Muscle layer of colon (tissue), 2 donors: Measurements from ENCODE around the gene WWOX.

Source experiments
- H3K27ac ChIP-seq: one replicate; pipeline ENCODE4 v1.7.0; 2013; ENCODE audit warnings: low read depth, mild to moderate bottlenecking, low read length, moderate library complexity
- H3K27me3 ChIP-seq, 2 donors: one replicate each; pipeline ENCODE4 v1.7.0; 2013; ENCODE audit warnings: low read length in 2 of 2, mild to moderate bottlenecking in 2 of 2; ENCODE audit not compliant: insufficient read depth in 2 of 2, control insufficient read depth in 1 of 2
- H3K36me3 ChIP-seq: one replicate; pipeline ENCODE4 v1.7.0; 2013; ENCODE audit warnings: mild to moderate bottlenecking, low read length; ENCODE audit not compliant: insufficient read depth
- H3K4me1 ChIP-seq: one replicate; pipeline ENCODE4 v1.7.0; 2013; ENCODE audit warnings: mild to moderate bottlenecking, low read length; ENCODE audit not compliant: insufficient read depth
- H3K4me3 ChIP-seq, 2 donors: one replicate each; pipeline ENCODE4 v1.7.0; 2013; ENCODE audit warnings: low read length in 2 of 2, low read depth in 1 of 2, mild to moderate bottlenecking in 1 of 2, moderate library complexity in 1 of 2
- H3K9ac ChIP-seq: one replicate; pipeline ENCODE4 v1.7.0; 2013; ENCODE audit warnings: low read length
- H3K9me3 ChIP-seq: one replicate; pipeline ENCODE4 v1.7.0; 2013; ENCODE audit warnings: mild to moderate bottlenecking, low read length
- donor health status: abdominal sarcoma.
- donor health status: Adenocarcinoma of cecum.

Gene WWOX

GRCh38 chr16:78091419-78091818 lies 8.0 kb upstream of the WWOX start:
- Histone ChIP-seq H3K9ac (no peak overlapping the region), H3K36me3 (no peaks in the 10 kb centered on the region), H3K27ac (no peak overlapping the region), H3K27me3 (peaks cover 0 to 5% of the 10 kb centered on the region in 2 donors), H3K4me1 (no peaks in the 10 kb centered on the region), H3K9me3 (no peaks in the 10 kb centered on the region), H3K4me3 (no peak overlapping the region)

GRCh38 chr16:78092758-78093157 lies 6.7 kb upstream of the WWOX start:
- peaks cover 0 to 5% of the 10 kb centered on the region in 2 donors for H3K27me3 ChIP-seq
- H3K27ac ChIP-seq, result no peak overlapping the region
- H3K4me1 ChIP-seq, result no peaks in the 10 kb centered on the region
- H3K9ac ChIP-seq, result no peak overlapping the region
- H3K36me3 ChIP-seq, result no peaks in the 10 kb centered on the region
- H3K9me3 ChIP-seq, result no peaks in the 10 kb centered on the region
- H3K4me3 ChIP-seq, result no peak overlapping the region

GRCh38 chr16:78094166-78094565 lies 5.3 kb upstream of the WWOX start:
- no peak overlapping the region for H3K27ac ChIP-seq
- H3K27me3 ChIP-seq, result peaks cover 0 to 5% of the 10 kb centered on the region in 2 donors
- H3K36me3 ChIP-seq, result no peaks in the 10 kb centered on the region
- H3K9me3 ChIP-seq, result no peaks in the 10 kb centered on the region
- no peak overlapping the region for H3K4me3 ChIP-seq
- H3K9ac ChIP-seq, result no peak overlapping the region
- H3K4me1 ChIP-seq, result no peaks in the 10 kb centered on the region

GRCh38 chr16:78094998-78095397 lies 4.5 kb upstream of the WWOX start:
- peaks cover 0 to 5% of the 10 kb centered on the region in 2 donors for H3K27me3 ChIP-seq
- H3K36me3 ChIP-seq, result no peaks in the 10 kb centered on the region
- H3K4me3 ChIP-seq, result no peak overlapping the region
- H3K9ac ChIP-seq, result no peak overlapping the region
- H3K4me1 ChIP-seq, result peaks cover under 1% of the 10 kb centered on the region
- no peaks in the 10 kb centered on the region for H3K9me3 ChIP-seq
- no peak overlapping the region for H3K27ac ChIP-seq

GRCh38 chr16:78096386-78096785 lies 3.1 kb upstream of the WWOX start:
- H3K4me3 ChIP-seq, result no peak overlapping the region
- H3K9me3 ChIP-seq, result no peaks in the 10 kb centered on the region
- no peak overlapping the region for H3K27ac ChIP-seq
- H3K36me3 ChIP-seq, result no peaks in the 10 kb centered on the region
- peaks cover 6% of the 10 kb centered on the region for H3K4me1 ChIP-seq
- H3K27me3 ChIP-seq, result peaks cover 0 to 5% of the 10 kb centered on the region in 2 donors
- no peak overlapping the region for H3K9ac ChIP-seq

- no peak overlapping the region for H3K27ac ChIP-seq
- no peaks in the 10 kb centered on the region for H3K9me3 ChIP-seq
- peaks cover 6% of the 10 kb centered on the region for H3K4me1 ChIP-seq
- H3K4me3 ChIP-seq, result no peak overlapping the region
- H3K27me3 ChIP-seq, result no peaks in the 10 kb centered on the region
- H3K9ac ChIP-seq, result no peak overlapping the region
- H3K36me3 ChIP-seq, result no peaks in the 10 kb centered on the region
These were observed 1.9 kb upstream of the WWOX start for GRCh38 chr16:78097548-78097947.

GRCh38 chr16:78098087-78098486 lies 1.4 kb upstream of the WWOX start:
- H3K27ac ChIP-seq, result no peak overlapping the region
- peaks cover 6% of the 10 kb centered on the region for H3K4me1 ChIP-seq

GRCh38 chr16:78098595-78099270 lies 721 bp upstream of the WWOX start:
- no peak overlapping the region for H3K9ac ChIP-seq
- H3K36me3 ChIP-seq, result no peaks in the 10 kb centered on the region
- peak overlapping the region; percentile 1 for H3K27ac ChIP-seq
- no peaks in the 10 kb centered on the region for H3K27me3 ChIP-seq
- H3K4me1 ChIP-seq, result peaks cover 6% of the 10 kb centered on the region
- peak overlapping the region; percentile 91 to 96 for H3K4me3 ChIP-seq
- H3K9me3 ChIP-seq, result no peaks in the 10 kb centered on the region

More at GRCh38 chr16:78098087-78098486, 1.4 kb upstream of the WWOX start:
- Histone ChIP-seq H3K27me3 (no peaks in the 10 kb centered on the region), H3K36me3 (no peaks in the 10 kb centered on the region), H3K9ac (no peak overlapping the region), H3K4me3 (no peak overlapping the region), H3K9me3 (no peaks in the 10 kb centered on the region)

- no peak overlapping the region for H3K9ac ChIP-seq
- peak overlapping the region; percentile 84 for H3K27ac ChIP-seq
- H3K27me3 ChIP-seq, result no peaks in the 10 kb centered on the region
- H3K4me3 ChIP-seq, result peak overlapping the region; percentile 91 to 96
- no peaks in the 10 kb centered on the region for H3K36me3 ChIP-seq
- H3K4me1 ChIP-seq, result peaks cover 6% of the 10 kb centered on the region
- no peaks in the 10 kb centered on the region for H3K9me3 ChIP-seq
These were observed 636 bp downstream of the WWOX start for GRCh38 chr16:78100112-78100467.

- no peak overlapping the region for H3K4me3 ChIP-seq
These were observed 2.7 kb downstream of the WWOX start for GRCh38 chr16:78102122-78102660.

GRCh38 chr16:78102865-78103264 lies 3.4 kb downstream of the WWOX start:
- H3K27ac ChIP-seq, result no peak overlapping the region
- H3K36me3 ChIP-seq, result no peaks in the 10 kb centered on the region
- H3K9ac ChIP-seq, result no peak overlapping the region
- peaks cover 6% of the 10 kb centered on the region for H3K4me1 ChIP-seq
- H3K4me3 ChIP-seq, result no peak overlapping the region
- no peaks in the 10 kb centered on the region for H3K27me3 ChIP-seq
- H3K9me3 ChIP-seq, result no peaks in the 10 kb centered on the region

More at GRCh38 chr16:78102122-78102660, 2.7 kb downstream of the WWOX start:
- H3K36me3 ChIP-seq, result no peaks in the 10 kb centered on the region
- H3K4me1 ChIP-seq, result peaks cover 6% of the 10 kb centered on the region
- no peaks in the 10 kb centered on the region for H3K9me3 ChIP-seq
- no peak overlapping the region for H3K9ac ChIP-seq
- H3K27me3 ChIP-seq, result no peaks in the 10 kb centered on the region
- H3K27ac ChIP-seq, result no peak overlapping the region

- Histone ChIP-seq H3K9me3 (no peaks in the 10 kb centered on the region), H3K36me3 (no peaks in the 10 kb centered on the region), H3K27ac (no peak overlapping the region), H3K4me1 (peaks cover under 1% of the 10 kb centered on the region), H3K9ac (no peak overlapping the region), H3K4me3 (no peak overlapping the region), H3K27me3 (no peaks in the 10 kb centered on the region)
These were observed 6.1 kb downstream of the WWOX start for GRCh38 chr16:78105517-78105916.
